ENCODE measurements around the gene MMP15. TPM values are rescaled to one million over a fixed set of nuclear protein-coding genes. Genes with fewer than 3 reads are reported as not detected.
"Not testable (repeated sequence)": the region's sequence is repeated elsewhere in the genome, so short reads cannot be mapped to it uniquely, and the experiment has no call there.

MMP15 gene
- total RNA-seq, 1 donor from 2014 or later: 44.0 TPM

GRCh38 chr16:58095575-58095960, 70.0 kb downstream of the MMP15 start:
- intact Hi-C loops (cut with DNase I); ATAC-seq; DNase-seq (ENCODE audit: low spot score): not testable (repeated sequence)

- DNase-seq (ENCODE audit: low spot score) (no peak), ATAC-seq (no peak)
- intact Hi-C loops (cut with DNase I): no loop called here
These were observed 70.7 kb downstream of the MMP15 start for GRCh38 chr16:58096249-58096648.

Other genes with a start within 250 kb of the MMP15 start
- gene KIFC3, start 223.3 kb upstream of the MMP15 start, total RNA-seq: 94.3 TPM
- gene CNGB1, start 54.6 kb upstream of the MMP15 start, total RNA-seq: not detected
- gene ZNF319, start 25.1 kb upstream of the MMP15 start, total RNA-seq: 10.0 TPM
- gene USB1, start 24.3 kb upstream of the MMP15 start, total RNA-seq: 25.9 TPM
- gene CFAP20, start 103.6 kb downstream of the MMP15 start, total RNA-seq: 27.2 TPM
- 55.1 TPM for gene CSNK2A2, start 172.4 kb downstream of the MMP15 start, total RNA-seq

Data from sciatic nerve (tissue), 2 donors.